EH (cell line): ENCODE results near the gene RASSF5.

Experiments used
- DNase-seq: peaks from one replicate; pipeline ENCODE4 v3.0.0-alpha.2; 2015; ENCODE audit warnings: low read depth

Gene RASSF5

GRCh38 chr1:206547104-206547503 lies 39.8 kb downstream of the RASSF5 start:
- DNase-seq: no peak

GRCh38 chr1:206550446-206550845 lies 43.1 kb downstream of the RASSF5 start:
- no peak for DNase-seq

- DNase-seq: no peak
Observed at GRCh38 chr1:206551296-206551985, 44.1 kb downstream of the RASSF5 start.

- DNase-seq: no peak
Observed at GRCh38 chr1:206551986-206552326, 44.6 kb downstream of the RASSF5 start.

- DNase-seq: no peak
Observed at GRCh38 chr1:206554211-206554610, 46.9 kb downstream of the RASSF5 start.

GRCh38 chr1:206554701-206555472 lies 47.6 kb downstream of the RASSF5 start:
- DNase-seq: no peak

- DNase-seq: no peak
Observed at GRCh38 chr1:206555473-206555935, 48.2 kb downstream of the RASSF5 start.

GRCh38 chr1:206556047-206556749 lies 48.9 kb downstream of the RASSF5 start:
- no peak for DNase-seq

- DNase-seq: peak; percentile 62
Observed at GRCh38 chr1:206556750-206557635, 49.7 kb downstream of the RASSF5 start.

GRCh38 chr1:206557636-206558473 lies 50.5 kb downstream of the RASSF5 start:
- DNase-seq: no peak

GRCh38 chr1:206558794-206559671 lies 51.7 kb downstream of the RASSF5 start:
- DNase-seq: no peak

- DNase-seq: no peak
Observed at GRCh38 chr1:206559672-206559995, 52.3 kb downstream of the RASSF5 start.

- no peak for DNase-seq
Observed at GRCh38 chr1:206560007-206560716, 52.8 kb downstream of the RASSF5 start.

GRCh38 chr1:206563367-206564207 lies 56.3 kb downstream of the RASSF5 start:
- DNase-seq: peak; percentile 9

- DNase-seq: no peak
Observed at GRCh38 chr1:206565995-206566394, 58.7 kb downstream of the RASSF5 start.

GRCh38 chr1:206566999-206567398 lies 59.7 kb downstream of the RASSF5 start:
- DNase-seq: no peak

GRCh38 chr1:206568256-206568655 lies 60.9 kb downstream of the RASSF5 start:
- DNase-seq: no peak

- no peak for DNase-seq
Observed at GRCh38 chr1:206568779-206569352, 61.5 kb downstream of the RASSF5 start.
